ENCODE data around the gene AOC2. TPM values are rescaled to one million over a fixed set of nuclear protein-coding genes. Genes with fewer than 3 reads are reported as not detected.

AOC2 gene
- total RNA-seq, 1 experiment from 2014 or later: 3.7 TPM

- Histone ChIP-seq H2AFZ (no peak overlapping the region), H3K36me3 (ENCODE audit: low read depth) (no peaks in the 10 kb centered on the region), H3K79me2 (ENCODE audit: low read depth) (no peaks in the 10 kb centered on the region), H3K9me3 (ENCODE audit: insufficient read depth, low read depth) (no peaks in the 10 kb centered on the region), H3K27ac (no peak overlapping the region), H3K4me2 (no peak overlapping the region), H3K4me3 (no peak overlapping the region), H3K9me2 (ENCODE audit: insufficient read depth) (no peaks in the 10 kb centered on the region), H4K20me1 (ENCODE audit: insufficient read depth) (no peaks in the 10 kb centered on the region), H3K4me1 (replicated peaks; ENCODE audit: insufficient read depth) (no peaks in the 10 kb centered on the region), H3F3A (ENCODE audit: insufficient read depth, low read depth) (no peaks in the 10 kb centered on the region; the same call in 1 of the 2 replicates), H3K27me3 (ENCODE audit: insufficient read depth, low read depth) (no peaks in the 10 kb centered on the region)
- BruUV-seq (replicated peaks): no TSS peak
- no peak for TF ChIP-seq EZH2 (IDR thresholded peaks at IDR 0.05; ENCODE audit: low read depth)
- TF ChIP-seq CTCF (conservative IDR thresholded peaks at IDR 0.05): no peak
- no peak for DNase-seq
- ChIA-PET CTCF (no interaction called here), POLR2A (ENCODE audit: unreplicated experiment) (no interaction called here)
- intact Hi-C loops (cut with micrococcal nuclease; ENCODE audit: unreplicated experiment): no loop called here
Observed at GRCh38 chr17:42852351-42852750, 8.0 kb downstream of the AOC2 start.

- no peak for TF ChIP-seq CTCF (conservative IDR thresholded peaks at IDR 0.05)
- TF ChIP-seq EZH2 (IDR thresholded peaks at IDR 0.05; ENCODE audit: low read depth): no peak
- ChIA-PET CTCF (no interaction called here), POLR2A (ENCODE audit: unreplicated experiment) (no interaction called here)
- no peaks in the 10 kb centered on the region for H3K27me3 ChIP-seq (ENCODE audit: insufficient read depth, low read depth)
- no peaks in the 10 kb centered on the region for H3K79me2 ChIP-seq (ENCODE audit: low read depth)
- no peaks in the 10 kb centered on the region for H3K36me3 ChIP-seq (ENCODE audit: low read depth)
- no peaks in the 10 kb centered on the region for H3K9me3 ChIP-seq (ENCODE audit: insufficient read depth, low read depth)
- H3K9me2 ChIP-seq (ENCODE audit: insufficient read depth): no peaks in the 10 kb centered on the region
- no peak overlapping the region for H3K4me2 ChIP-seq
- intact Hi-C loops (cut with micrococcal nuclease; ENCODE audit: unreplicated experiment): no loop called here
- H3K4me1 ChIP-seq (replicated peaks; ENCODE audit: insufficient read depth): no peaks in the 10 kb centered on the region
- no peaks in the 10 kb centered on the region for H4K20me1 ChIP-seq (ENCODE audit: insufficient read depth)
- no TSS peak for BruUV-seq (replicated peaks)
- H2AFZ ChIP-seq: no peak overlapping the region
- H3F3A ChIP-seq (ENCODE audit: insufficient read depth, low read depth): no peaks in the 10 kb centered on the region
- no peak overlapping the region for H3K4me3 ChIP-seq
- DNase-seq: no peak
- H3K27ac ChIP-seq: no peak overlapping the region
Observed at GRCh38 chr17:42853004-42853403, 8.6 kb downstream of the AOC2 start.

- no peaks in the 10 kb centered on the region for H3K27me3 ChIP-seq (ENCODE audit: insufficient read depth, low read depth)
- BruUV-seq (replicated peaks): no TSS peak
- no peak overlapping the region for H3K4me3 ChIP-seq
- no peaks in the 10 kb centered on the region for H3K9me2 ChIP-seq (ENCODE audit: insufficient read depth)
- DNase-seq: no peak
- H3K79me2 ChIP-seq (ENCODE audit: low read depth): no peaks in the 10 kb centered on the region
- no peaks in the 10 kb centered on the region for H3K36me3 ChIP-seq (ENCODE audit: low read depth)
- POLR2A ChIA-PET (ENCODE audit: unreplicated experiment): no interaction called here
- no peaks in the 10 kb centered on the region for H3K4me1 ChIP-seq (replicated peaks; ENCODE audit: insufficient read depth)
- H3K9me3 ChIP-seq (ENCODE audit: insufficient read depth, low read depth): no peaks in the 10 kb centered on the region
- no peaks in the 10 kb centered on the region for H3F3A ChIP-seq (ENCODE audit: insufficient read depth, low read depth)
- no peaks in the 10 kb centered on the region for H4K20me1 ChIP-seq (ENCODE audit: insufficient read depth)
- no peak overlapping the region for H3K27ac ChIP-seq
- CTCF ChIA-PET: no interaction called here
- intact Hi-C loops (cut with micrococcal nuclease; ENCODE audit: unreplicated experiment): no loop called here
- H2AFZ ChIP-seq: no peak overlapping the region
- TF ChIP-seq CTCF (conservative IDR thresholded peaks at IDR 0.05): no peak
- no peak overlapping the region for H3K4me2 ChIP-seq
Observed at GRCh38 chr17:42853597-42853967, 9.2 kb downstream of the AOC2 start.
